WERI-Rb-1 (cell line): Measurements from ENCODE around the gene LCK.

ENCODE experiments used
- DNase-seq: peaks from one replicate; pipeline ENCODE4 v3.0.0-alpha.2; 2020
- H3K27ac ChIP-seq: fragments of 250-450 bp; sonication (Bioruptor Pico); 2 replicates; pipeline ENCODE4 v1.5.1; 2020; ENCODE audit warnings: mild to moderate bottlenecking, moderate library complexity
- H3K27me3 ChIP-seq: fragments of 250-450 bp; sonication (Bioruptor Pico); 2 replicates; pipeline ENCODE4 v1.5.1; 2021; ENCODE audit warnings: mild to moderate bottlenecking, low read depth, moderate library complexity; ENCODE audit not compliant: insufficient read depth, severe bottlenecking
- H3K36me3 ChIP-seq: fragments of 250-450 bp; sonication (Bioruptor Pico); 2 replicates; pipeline ENCODE4 v1.5.1; 2020; ENCODE audit warnings: mild to moderate bottlenecking, moderate library complexity
- H3K4me3 ChIP-seq: 2 replicates; pipeline ENCODE4 v1.5.1; 2011; ENCODE audit warnings: low read depth, mild to moderate bottlenecking, control low read depth, low read length
- H3K9me3 ChIP-seq: fragments of 250-450 bp; sonication (Bioruptor Pico); 2 replicates; pipeline ENCODE4 v1.5.1; 2021; ENCODE audit warnings: mild to moderate bottlenecking, moderate library complexity; ENCODE audit not compliant: severe bottlenecking
- CTCF ChIP-seq: IDR thresholded peaks from 2 replicates; pipeline ENCODE4 v1.5.1; 2011; ENCODE audit warnings: low read depth, mild to moderate bottlenecking, control low read depth, inconsistent platforms, low read length

LCK gene

GRCh38 chr1:32303997-32304622 lies 53.0 kb downstream of the LCK start:
- no peak overlapping the region for H3K4me3 ChIP-seq
- H3K9me3 ChIP-seq, result no peaks in the 10 kb centered on the region
- no peak for TF ChIP-seq CTCF
- peaks cover 69% of the 10 kb centered on the region for H3K36me3 ChIP-seq
- no peak for DNase-seq
- no peaks in the 10 kb centered on the region for H3K27me3 ChIP-seq
- H3K27ac ChIP-seq, result no peak overlapping the region

- TF ChIP-seq CTCF, result no peak
- Histone ChIP-seq H3K36me3 (peaks cover 70% of the 10 kb centered on the region), H3K27me3 (no peaks in the 10 kb centered on the region), H3K9me3 (no peaks in the 10 kb centered on the region), H3K4me3 (no peak overlapping the region), H3K27ac (no peak overlapping the region)
- DNase-seq, result no peak
These were observed 54.2 kb downstream of the LCK start for GRCh38 chr1:32305310-32305709.

GRCh38 chr1:32307324-32307723 lies 56.3 kb downstream of the LCK start:
- no peak overlapping the region for H3K4me3 ChIP-seq
- H3K36me3 ChIP-seq, result peaks cover 59% of the 10 kb centered on the region
- no peak overlapping the region for H3K27ac ChIP-seq

GRCh38 chr1:32309960-32310359 lies 58.9 kb downstream of the LCK start:
- Histone ChIP-seq H3K27me3 (no peaks in the 10 kb centered on the region), H3K9me3 (no peaks in the 10 kb centered on the region), H3K27ac (no peak overlapping the region), H3K4me3 (no peak overlapping the region), H3K36me3 (peaks cover 42% of the 10 kb centered on the region)
- no peak for DNase-seq
- no peak for TF ChIP-seq CTCF

More at GRCh38 chr1:32307324-32307723, 56.3 kb downstream of the LCK start:
- DNase-seq, result no peak
- no peak for TF ChIP-seq CTCF
- Histone ChIP-seq H3K27me3 (no peaks in the 10 kb centered on the region), H3K9me3 (no peaks in the 10 kb centered on the region)

- H3K27me3 ChIP-seq, result no peaks in the 10 kb centered on the region
- TF ChIP-seq CTCF, result no peak
- H3K9me3 ChIP-seq, result no peaks in the 10 kb centered on the region
- H3K27ac ChIP-seq, result no peak overlapping the region
- no peak for DNase-seq
- peaks cover 29% of the 10 kb centered on the region for H3K36me3 ChIP-seq
- H3K4me3 ChIP-seq, result no peak overlapping the region
These were observed 60.8 kb downstream of the LCK start for GRCh38 chr1:32311709-32312393.

GRCh38 chr1:32316903-32317277 lies 65.8 kb downstream of the LCK start:
- Histone ChIP-seq H3K9me3 (no peaks in the 10 kb centered on the region), H3K27ac (no peak overlapping the region), H3K36me3 (peaks cover 42% of the 10 kb centered on the region), H3K27me3 (no peaks in the 10 kb centered on the region), H3K4me3 (no peak overlapping the region)
- DNase-seq, result no peak
- TF ChIP-seq CTCF, result no peak
